Measurements from ENCODE around the gene TPM1.

GRCh38 chr15:63076714-63077046 lies 34.1 kb downstream of the TPM1 start:
- TF ChIP-seq CTCF (conservative IDR thresholded peaks at IDR 0.05 in 1 of 2, IDR thresholded peaks at IDR 0.05 in 1 of 2; ENCODE audit: extremely low read depth in 1 of 2, insufficient read depth in 1 of 2, low read depth in 1 of 2, low read length in 2 of 2) (no peak), EZH2 (IDR thresholded peaks at IDR 0.05; ENCODE audit: borderline replicate concordance, low read length) (no peak)

Measured in mammary epithelial cell (primary cell).